ENCODE results near the gene FOXP4.

Gene FOXP4

GRCh38 chr6:41634657-41635056 is 88.5 kb downstream of the FOXP4 start:
- H3K4me3 ChIP-seq: no peak overlapping the region
- H3K4me1 ChIP-seq: peaks cover 0 to 33% (median 25%) of the 10 kb centered on the region in 4 donors
- intact Hi-C loops (cut with DNase I; ENCODE audit: low total_unique reads): no loop called here
- no peaks in the 10 kb centered on the region for H3K9me3 ChIP-seq
- TF ChIP-seq, protein P1, sequence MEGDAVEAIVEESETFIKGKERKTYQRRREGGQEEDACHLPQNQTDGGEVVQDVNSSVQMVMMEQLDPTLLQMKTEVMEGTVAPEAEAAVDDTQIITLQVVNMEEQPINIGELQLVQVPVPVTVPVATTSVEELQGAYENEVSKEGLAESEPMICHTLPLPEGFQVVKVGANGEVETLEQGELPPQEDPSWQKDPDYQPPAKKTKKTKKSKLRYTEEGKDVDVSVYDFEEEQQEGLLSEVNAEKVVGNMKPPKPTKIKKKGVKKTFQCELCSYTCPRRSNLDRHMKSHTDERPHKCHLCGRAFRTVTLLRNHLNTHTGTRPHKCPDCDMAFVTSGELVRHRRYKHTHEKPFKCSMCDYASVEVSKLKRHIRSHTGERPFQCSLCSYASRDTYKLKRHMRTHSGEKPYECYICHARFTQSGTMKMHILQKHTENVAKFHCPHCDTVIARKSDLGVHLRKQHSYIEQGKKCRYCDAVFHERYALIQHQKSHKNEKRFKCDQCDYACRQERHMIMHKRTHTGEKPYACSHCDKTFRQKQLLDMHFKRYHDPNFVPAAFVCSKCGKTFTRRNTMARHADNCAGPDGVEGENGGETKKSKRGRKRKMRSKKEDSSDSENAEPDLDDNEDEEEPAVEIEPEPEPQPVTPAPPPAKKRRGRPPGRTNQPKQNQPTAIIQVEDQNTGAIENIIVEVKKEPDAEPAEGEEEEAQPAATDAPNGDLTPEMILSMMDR (IDR thresholded peaks at IDR 0.05): no peak
- no peaks in the 10 kb centered on the region for H3K36me3 ChIP-seq
- no peak overlapping the region for H3K27ac ChIP-seq
- DNase-seq: no peak
- peaks cover 5 to 59% of the 10 kb centered on the region in 2 donors for H3K27me3 ChIP-seq

DNA sequence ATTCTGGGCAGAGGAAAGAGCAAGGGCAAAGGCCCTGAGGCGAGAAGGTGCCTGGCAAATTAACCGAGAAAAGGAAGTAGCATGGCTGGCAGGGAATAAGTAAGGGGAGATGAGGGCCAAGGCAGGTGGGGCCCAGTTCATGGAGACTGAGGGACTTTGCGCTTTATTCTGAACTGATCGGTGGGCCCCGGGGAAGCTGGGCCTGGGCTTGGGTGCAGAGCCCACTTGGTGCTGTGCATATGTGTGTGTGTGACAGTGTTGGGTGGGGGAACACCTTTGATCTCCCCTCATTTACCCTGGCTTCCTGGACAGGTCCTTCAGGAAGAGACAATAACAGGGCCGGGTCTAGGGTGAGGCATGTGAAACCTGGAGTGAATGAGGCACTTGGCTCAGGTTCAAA is 89.2 kb downstream of the FOXP4 start:
- TF ChIP-seq, protein P1 (IDR thresholded peaks at IDR 0.05): no peak
- no peak overlapping the region for H3K4me3 ChIP-seq
- no peak overlapping the region for H3K27ac ChIP-seq
- H3K36me3 ChIP-seq: no peaks in the 10 kb centered on the region
- no peak for DNase-seq
- peaks cover 0 to 38% (median 25%) of the 10 kb centered on the region in 4 donors for H3K4me1 ChIP-seq
- peaks cover 5 to 63% of the 10 kb centered on the region in 2 donors for H3K27me3 ChIP-seq
- intact Hi-C loops (cut with DNase I; ENCODE audit: low total_unique reads): no loop called here
- no peaks in the 10 kb centered on the region for H3K9me3 ChIP-seq

- peak overlapping the region; percentile 35 to 46 for H3K4me3 ChIP-seq
- intact Hi-C loops (cut with DNase I; ENCODE audit: low total_unique reads): no loop called here
- H3K27ac ChIP-seq: no peak overlapping the region
- H3K9me3 ChIP-seq: no peaks in the 10 kb centered on the region
- DNase-seq: no peak
- TF ChIP-seq, protein P1 (IDR thresholded peaks at IDR 0.05): no peak
- H3K36me3 ChIP-seq: no peaks in the 10 kb centered on the region
- H3K4me1 ChIP-seq: peaks cover 0 to 41% (median 25%) of the 10 kb centered on the region in 4 donors
- H3K27me3 ChIP-seq: peaks cover 5 to 62% of the 10 kb centered on the region in 2 donors
Observed at GRCh38 chr6:41636833-41637193, 90.6 kb downstream of the FOXP4 start.

- peaks cover 0 to 41% (median 25%) of the 10 kb centered on the region in 4 donors for H3K4me1 ChIP-seq
- H3K4me3 ChIP-seq: peak overlapping the region; percentile 35 to 46
Observed at GRCh38 chr6:41637194-41638001, 91.2 kb downstream of the FOXP4 start.

GRCh38 chr6:41638002-41638934 is 92.1 kb downstream of the FOXP4 start, which contains the start of gene MDFI:
MDFI (plus strand) TSS chr6:41638468; CDS start chr6:41638750, 282 bp downstream.
- peaks cover 0 to 41% (median 25%) of the 10 kb centered on the region in 4 donors for H3K4me1 ChIP-seq
- no peaks in the 10 kb centered on the region for H3K36me3 ChIP-seq
- intact Hi-C loops (cut with DNase I; ENCODE audit: low total_unique reads): no loop called here
- peaks cover 5 to 66% of the 10 kb centered on the region in 2 donors for H3K27me3 ChIP-seq
- no peaks in the 10 kb centered on the region for H3K9me3 ChIP-seq
- TF ChIP-seq, protein P1 (IDR thresholded peaks at IDR 0.05): no peak
- DNase-seq: no peak
- peak within 1 kb of the TSS in 1 of 2 donors; percentile 7 for H3K27ac ChIP-seq
- H3K4me3 ChIP-seq: peak within 1 kb of the TSS; percentile 35 to 46

More at GRCh38 chr6:41637194-41638001, 91.2 kb downstream of the FOXP4 start:
- intact Hi-C loops (cut with DNase I; ENCODE audit: low total_unique reads): no loop called here
- Histone ChIP-seq H3K27me3 (peaks cover 5 to 66% of the 10 kb centered on the region in 2 donors), H3K27ac (no peak overlapping the region), H3K36me3 (no peaks in the 10 kb centered on the region), H3K9me3 (no peaks in the 10 kb centered on the region)
- TF ChIP-seq, protein P1 (IDR thresholded peaks at IDR 0.05): no peak
- DNase-seq: no peak
